HG02623 (cell line): ENCODE results near the gene LYVE1.

Source experiments
- ATAC-seq: cut with Tn5 transposase; IDR thresholded peaks from one replicate; pipeline ENCODE4 v1.9.1; 2021; ENCODE audit warnings: moderate library complexity; ENCODE audit not compliant: unreplicated experiment

The LYVE1 gene

DNA sequence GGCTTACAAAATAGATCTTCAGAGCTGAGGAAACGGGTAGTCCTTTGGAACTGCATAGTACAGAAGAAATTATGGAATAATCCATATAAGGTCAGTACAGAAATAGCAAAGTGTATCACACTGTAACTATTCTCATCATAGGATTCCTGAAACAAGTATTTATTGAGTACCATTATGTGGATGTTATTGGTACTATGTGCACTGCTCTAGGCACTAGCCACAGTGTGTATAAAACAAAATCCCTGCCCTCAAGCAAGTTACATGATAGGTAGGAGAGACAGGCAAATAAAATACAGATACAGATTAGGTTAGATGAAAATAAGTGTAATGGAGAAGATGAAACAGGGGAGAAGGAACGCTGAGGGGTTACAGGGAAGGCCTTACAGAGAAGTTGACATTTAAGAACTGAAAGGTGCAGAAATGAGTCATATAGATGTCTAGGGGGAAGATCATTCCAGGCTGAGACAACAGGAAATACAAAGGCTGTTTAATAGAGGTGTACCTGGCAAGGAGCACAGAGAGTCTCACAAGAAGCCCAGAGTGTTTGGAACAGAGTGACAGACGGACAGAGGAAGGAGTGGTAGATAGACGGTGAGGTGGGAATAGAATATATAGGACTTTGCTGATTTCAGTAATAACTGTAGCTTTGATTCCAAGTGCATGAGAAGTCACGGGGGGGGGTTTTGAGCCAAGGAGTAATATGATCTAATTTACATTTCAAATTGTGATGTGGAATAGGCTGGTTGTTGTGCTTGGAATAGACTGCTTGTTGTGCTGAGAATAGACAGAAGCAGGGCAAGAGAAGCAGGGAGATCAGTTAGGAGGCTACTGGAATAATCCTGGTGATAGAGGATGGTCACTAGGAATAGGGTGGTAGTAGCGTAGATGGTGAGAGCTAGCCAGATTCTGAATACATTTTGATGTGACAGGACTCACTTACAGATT, 41.2 kb downstream of the LYVE1 start:
- ATAC-seq, result peak; percentile 61

DNA sequence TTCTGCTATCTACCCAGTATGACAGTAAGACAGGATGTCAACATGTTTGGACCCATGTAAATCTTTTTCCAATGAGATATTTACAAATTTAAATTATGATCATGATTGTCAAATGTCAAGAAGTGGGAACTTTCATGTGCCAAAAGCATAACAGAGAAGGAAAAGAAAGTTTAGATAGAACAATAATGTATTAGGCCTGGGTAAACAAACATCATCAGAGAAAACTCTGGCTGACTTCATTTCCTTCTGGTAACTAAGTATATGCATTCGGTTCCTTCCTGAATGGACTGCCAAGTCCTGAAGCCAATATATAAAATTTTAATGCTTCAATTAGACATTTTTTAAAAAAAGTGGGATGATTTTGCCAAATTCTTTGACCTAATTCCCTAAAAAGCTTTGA, 44.0 kb downstream of the LYVE1 start:
- ATAC-seq, result no peak

DNA sequence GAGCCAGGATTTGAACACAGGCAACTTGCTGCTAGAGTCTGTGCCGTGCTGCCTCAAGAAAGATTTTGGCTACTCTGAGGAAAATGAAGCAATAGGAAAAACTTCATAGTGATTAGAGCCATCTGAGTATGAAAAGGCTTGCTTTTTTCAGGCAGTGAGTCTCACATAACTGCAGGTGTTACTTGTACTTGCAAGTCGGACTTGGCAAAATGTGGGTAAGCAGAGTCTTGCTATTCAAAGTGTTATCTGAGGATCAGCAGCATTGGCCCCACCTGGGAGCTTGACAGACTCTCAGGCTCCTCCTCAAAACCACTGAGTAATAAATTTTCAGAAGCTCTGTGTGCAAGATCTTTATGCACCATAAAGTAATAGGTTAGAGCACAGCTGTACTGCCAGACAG, 45.5 kb downstream of the LYVE1 start:
- no peak for ATAC-seq

DNA sequence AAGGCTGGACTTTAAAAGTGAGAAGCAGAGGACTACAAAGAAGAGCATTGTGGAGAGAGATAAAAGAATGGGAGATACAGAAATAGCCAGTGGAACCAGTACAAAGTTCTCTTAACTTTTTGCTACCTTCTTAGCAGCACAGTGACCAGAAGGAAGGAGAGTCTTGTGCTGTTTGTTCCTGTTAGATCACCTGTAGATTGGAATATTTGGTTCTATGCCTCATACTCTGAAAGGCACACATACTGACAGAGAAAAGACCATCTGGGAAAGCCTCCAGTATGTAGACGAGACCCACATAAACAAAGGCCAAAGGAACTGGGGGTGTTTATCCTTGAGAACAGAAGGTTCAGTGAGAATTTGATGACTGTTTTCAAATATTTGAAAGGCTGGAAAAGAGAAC, 46.2 kb downstream of the LYVE1 start:
- no peak for ATAC-seq

DNA sequence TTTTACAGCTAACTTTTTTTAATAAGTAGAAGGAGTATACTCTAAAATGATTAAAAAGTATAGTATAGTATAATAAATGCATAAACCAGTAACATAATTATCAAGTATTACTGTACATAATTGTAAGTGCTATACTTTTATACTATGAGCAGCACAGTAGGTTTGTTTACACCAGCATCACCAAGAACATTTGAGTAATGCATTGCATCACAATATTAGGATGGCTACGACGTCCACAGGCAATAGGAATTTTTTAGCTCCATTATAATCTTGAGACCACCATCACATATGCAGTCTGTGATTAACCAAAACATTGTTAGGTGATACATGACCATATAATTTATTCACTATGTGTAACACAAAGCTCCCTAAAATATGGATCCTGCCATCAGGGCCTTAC, 47.9 kb downstream of the LYVE1 start:
- ATAC-seq, result no peak

DNA sequence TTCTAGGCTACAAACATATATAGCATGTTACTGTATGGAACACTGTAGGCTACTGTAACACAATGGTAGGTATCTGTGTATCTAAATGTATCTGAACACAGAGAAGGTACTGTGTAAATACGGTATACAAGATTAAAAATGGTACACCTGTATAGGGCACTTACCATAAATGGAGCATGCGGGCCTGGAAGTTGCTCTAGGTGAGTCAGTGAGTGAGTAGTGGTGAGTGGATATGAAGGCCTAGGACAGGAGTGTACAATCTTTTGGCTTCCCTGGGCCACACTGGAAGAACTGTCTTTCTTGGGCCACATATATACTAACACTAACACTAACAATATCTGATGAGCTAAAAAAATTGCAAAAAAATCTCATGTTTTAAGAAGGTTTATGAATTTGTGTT, 48.8 kb downstream of the LYVE1 start:
- no peak for ATAC-seq

DNA sequence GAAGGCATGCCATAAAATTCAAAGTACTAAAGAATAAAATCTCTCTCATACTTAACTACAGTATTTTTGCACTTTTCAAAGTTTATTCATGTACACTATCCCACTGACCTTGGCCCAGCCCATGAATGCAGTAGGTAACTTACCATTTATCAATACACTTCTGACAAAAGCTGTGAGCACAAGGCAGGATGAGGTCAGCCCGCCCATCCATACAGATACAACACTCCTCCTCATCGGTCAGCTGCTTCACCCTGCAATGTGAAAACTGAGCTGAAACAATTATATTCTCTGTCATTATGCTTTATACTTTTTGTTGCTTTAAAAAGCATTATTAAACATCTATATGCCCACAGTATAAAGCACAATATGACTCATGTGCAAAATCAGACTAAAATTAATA, 49.6 kb downstream of the LYVE1 start:
- ATAC-seq, result no peak

DNA sequence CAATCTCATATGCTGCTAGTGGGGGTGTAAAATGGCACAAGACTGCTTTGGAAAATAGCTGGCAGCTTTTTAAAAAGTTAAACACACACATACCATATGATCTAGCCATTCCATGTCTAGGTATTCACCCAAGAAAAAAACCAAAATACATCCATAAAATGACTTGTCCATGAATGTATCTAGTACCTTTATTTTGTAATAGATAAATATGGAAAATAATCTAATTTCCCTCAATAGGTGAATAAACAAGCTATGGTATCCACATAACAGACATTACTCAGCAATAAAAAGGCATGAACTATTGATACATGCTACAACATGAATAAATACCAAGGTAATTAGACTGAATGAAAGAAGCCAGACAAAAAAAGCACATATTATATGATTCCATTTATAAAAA, 50.3 kb downstream of the LYVE1 start:
- no peak for ATAC-seq

DNA sequence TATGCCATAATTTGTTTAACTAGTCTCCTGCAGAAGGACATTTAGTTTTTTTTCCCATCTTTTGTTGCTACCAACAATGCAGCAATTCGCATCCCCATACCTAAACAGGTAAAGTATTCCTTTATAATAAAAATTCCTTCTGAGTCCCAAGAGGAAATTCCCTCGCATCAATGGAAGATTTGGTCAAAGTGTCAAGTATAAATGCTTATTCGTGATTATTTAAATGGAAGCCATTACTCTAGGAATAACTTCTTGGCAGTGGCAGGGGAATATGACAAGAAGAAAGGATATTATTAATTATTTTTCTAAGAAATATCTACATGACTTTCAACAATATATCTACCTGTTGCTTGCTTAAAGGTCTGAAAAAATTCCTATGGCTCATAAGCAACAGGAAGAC, 53.0 kb downstream of the LYVE1 start:
- ATAC-seq, result no peak

DNA sequence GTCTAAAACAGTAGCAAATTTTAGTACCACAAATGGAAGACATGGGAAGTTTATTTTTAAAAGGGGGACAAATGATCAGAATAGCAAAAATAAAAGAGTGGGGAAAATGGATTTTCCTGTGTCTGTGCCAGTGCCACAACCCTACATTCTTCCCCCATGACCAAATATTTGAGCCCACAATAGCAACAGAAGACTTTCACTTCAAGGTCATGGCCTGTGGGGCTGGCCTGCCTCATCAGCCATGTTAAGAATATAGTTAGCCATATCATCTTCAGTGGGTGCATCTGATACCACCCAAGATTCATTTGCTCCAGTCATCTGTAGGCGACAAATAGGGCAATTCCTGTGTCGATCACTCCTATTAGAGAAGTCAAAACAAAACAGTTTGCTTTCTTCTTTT, 53.8 kb downstream of the LYVE1 start:
- ATAC-seq, result no peak

DNA sequence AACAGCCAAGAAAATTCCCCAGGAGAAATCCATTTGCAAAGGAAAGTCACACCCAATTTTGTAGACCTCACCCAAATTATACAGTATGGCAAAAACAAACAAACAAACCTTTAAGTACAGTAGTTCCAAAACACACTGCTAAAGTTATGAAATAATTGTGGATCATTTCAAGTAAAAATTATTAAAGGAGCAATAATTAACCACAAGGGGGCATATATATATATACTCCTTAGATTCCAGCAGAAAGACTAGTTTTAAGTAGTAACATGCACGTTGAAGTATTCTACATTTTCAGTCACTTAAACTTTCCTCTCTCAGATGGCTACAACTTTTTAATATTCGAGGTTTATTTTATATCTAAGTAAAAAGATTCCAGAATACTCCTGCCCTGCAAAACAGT, 54.3 kb downstream of the LYVE1 start:
- ATAC-seq, result no peak

DNA sequence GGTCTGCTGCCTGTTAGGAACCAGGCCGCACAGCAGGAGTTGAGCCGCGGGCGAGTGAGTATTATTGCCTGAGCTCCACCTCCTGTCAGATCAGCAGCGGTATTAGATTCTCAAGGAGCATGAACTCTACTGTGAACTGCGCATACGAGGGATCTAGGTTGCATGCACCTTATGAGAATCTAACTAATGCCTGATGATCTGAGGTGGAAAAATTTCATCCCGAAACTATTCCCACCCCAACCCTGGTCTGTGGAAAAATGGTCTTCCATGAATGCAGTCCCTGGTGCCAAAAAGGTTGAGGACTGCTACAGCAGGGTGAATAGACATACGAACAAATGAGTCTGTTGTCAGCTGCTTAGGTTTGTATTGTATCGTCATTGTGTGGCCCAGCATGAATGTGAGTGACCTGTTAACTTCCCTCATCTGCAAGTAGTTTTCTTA, 57.3 kb downstream of the LYVE1 start:
- ATAC-seq, result no peak
